ENCODE results near the gene ZNF212.

The ZNF212 gene

GRCh38 chr7:149239345-149240143 lies at the start of gene ZNF212:
Gene ZNF212 (plus strand): TSS chr7:149239651. CDS start chr7:149239779, 128 bp downstream.
- DNase-seq (ENCODE audit: low spot score) = peak; percentile 95

GRCh38 chr7:149191851-149192250 lies 47.6 kb upstream of the ZNF212 start:
- DNase-seq (ENCODE audit: low spot score) = no peak

DNA sequence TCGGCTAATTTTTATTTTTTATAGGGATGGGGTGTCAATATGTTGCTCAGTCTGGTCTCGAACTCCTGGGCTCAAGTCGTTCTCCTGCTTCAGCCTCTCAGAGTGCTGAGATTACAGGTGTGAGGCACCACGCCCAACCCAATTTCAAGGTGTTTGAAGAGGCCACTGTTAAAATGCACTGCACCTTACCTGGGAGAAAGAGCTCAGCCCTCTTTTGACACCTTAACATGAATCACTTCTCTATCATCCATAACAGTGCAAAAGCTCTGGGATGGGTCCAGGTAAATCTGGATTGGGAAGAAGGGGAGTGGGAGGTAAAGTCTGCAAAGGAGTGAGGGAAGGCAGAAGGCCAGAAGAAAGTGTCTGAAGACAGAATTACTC lies 44.7 kb upstream of the ZNF212 start:
- DNase-seq (ENCODE audit: low spot score) = no peak

DNA sequence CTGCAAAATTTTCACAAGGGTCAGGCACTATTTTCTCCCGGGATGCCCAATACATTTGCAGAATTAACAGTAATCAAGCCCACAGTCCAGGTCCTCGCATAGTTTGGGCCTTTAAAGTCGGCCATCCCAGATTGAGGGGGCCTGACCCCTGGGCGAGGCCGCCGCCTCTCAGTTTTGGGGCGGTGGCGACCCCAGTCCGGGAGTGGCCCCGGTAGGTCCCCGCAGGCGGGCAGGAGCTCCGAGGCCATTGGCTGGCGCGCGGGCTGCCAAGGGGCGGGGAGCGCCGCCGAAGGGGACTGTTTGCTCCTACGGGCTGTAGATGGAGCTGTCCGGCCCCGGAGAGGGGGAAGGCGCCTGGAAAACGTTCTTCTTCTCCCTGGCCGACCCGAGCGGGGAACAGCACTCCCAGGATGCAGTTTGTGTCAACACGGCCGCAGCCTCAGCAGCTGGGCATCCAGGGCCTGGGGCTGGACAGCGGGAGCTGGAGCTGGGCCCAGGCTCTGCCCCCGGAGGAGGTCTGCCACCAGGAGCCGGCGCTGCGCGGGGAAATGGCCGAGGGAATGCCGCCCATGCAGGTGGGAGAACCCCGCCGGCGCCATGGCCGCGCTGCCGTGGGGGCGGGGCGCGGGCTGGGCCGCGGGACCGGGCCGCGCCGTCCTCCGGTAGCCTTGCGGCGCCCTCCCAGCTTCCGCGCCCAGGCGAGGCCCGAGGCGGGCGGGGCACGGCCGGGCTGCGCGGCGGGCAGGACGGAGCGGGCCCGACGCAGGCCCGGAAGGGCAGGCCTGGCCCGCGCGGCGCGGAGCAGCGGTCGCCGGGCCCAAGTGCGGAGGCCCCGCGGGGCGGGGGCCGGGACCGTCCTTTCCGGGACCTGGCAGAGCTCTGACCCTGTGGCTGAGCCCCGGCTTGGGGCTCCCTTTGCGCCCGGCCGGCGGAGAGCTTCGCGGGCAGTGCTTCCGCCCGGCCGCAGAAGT lies 44.0 kb upstream of the ZNF212 start, which contains the start of gene ZNF282:
ZNF282 (plus strand) TSS at position 367 of the 971 bp plus-strand sequence; CDS start at position 411, 44 bp downstream.
- peak; percentile 92 for DNase-seq (ENCODE audit: low spot score)

GRCh38 chr7:149196151-149196704 lies 43.2 kb upstream of the ZNF212 start:
- peak; percentile 13 for DNase-seq (ENCODE audit: low spot score)

GRCh38 chr7:149196705-149197171 lies 42.7 kb upstream of the ZNF212 start:
- DNase-seq (ENCODE audit: low spot score) = peak; percentile 45

GRCh38 chr7:149197675-149198074 lies 41.8 kb upstream of the ZNF212 start:
- no peak for DNase-seq (ENCODE audit: low spot score)

GRCh38 chr7:149198161-149198816 lies 41.2 kb upstream of the ZNF212 start:
- DNase-seq (ENCODE audit: low spot score) = no peak

- DNase-seq (ENCODE audit: low spot score) = no peak
These were observed 40.0 kb upstream of the ZNF212 start for GRCh38 chr7:149199234-149199995.

GRCh38 chr7:149202831-149203231 lies 36.6 kb upstream of the ZNF212 start:
- peak; percentile 48 for DNase-seq (ENCODE audit: low spot score)

- no peak for DNase-seq (ENCODE audit: low spot score)
These were observed 33.6 kb upstream of the ZNF212 start for GRCh38 chr7:149205690-149206381.

DNA sequence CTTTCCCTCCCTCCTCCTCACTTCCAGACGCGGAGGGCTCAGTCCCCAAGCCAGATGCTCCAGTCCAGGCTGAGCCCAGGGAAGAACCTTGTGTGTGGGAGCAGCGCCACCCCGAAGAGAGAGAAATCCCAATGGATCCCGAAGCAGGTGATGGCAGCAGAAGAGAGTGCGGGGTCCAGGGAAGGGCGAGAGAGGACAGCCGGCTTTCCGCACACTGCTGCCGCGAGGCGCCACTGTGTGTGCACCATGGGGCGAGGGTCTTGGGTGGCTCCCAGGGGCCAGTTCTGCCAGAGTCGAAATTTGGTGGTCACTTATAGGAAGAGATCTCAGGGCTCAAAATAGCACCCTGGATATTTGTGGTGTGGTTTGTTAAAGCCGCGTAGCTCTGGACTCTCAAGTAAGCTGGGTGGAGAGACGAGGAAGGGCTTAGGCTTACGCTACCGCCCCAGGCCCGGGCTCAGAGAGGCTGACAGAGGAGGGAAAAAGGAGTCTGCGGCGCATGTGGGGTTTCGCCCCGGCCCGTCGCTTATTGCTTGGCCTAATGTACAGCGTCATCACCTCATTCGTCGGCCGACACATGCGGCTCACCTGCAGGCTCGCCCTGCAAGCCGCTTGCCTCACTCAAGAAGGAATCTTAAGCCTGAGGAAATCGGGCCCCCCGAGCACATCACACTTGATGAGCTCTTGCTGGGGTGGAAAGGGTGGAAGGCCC lies 32.0 kb upstream of the ZNF212 start:
- no peak for DNase-seq (ENCODE audit: low spot score)

GRCh38 chr7:149209518-149210269 lies 29.8 kb upstream of the ZNF212 start:
- peak; percentile 76 for DNase-seq (ENCODE audit: low spot score)

GRCh38 chr7:149210551-149210950 lies 28.9 kb upstream of the ZNF212 start:
- no peak for DNase-seq (ENCODE audit: low spot score)

DNA sequence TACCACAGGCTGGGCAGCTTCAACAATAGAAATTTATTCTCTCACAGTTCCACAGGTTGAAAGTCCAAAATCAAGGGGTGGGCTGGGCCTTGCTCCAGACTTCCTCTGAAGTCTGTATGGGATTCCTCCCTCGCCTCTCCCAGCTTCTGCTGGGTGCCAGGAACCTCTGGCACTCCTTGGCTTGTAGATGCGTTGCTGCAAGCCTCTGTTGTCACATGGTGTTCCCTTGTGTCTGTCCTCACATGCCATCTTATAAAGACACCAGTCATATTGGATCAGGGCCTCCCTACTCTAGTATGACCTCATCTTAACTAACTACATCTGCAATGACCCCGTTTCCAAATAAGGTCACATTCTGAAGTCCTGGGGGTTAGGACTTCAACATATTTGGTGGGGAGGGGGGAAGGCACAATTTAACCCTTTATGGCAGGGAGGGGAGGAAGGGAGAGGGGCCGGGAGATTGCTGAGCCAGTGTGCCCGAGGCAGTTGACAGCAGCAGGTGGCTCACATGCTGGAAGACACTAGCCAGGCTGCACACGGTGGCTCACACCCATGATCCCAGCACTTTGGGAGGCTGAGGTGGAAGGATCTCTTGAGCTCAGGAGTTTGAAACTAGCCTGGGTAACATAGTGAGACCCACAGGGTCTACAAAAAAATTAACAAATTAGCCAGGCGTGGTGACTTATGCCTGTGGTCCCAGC lies 25.3 kb upstream of the ZNF212 start:
- no peak for DNase-seq (ENCODE audit: low spot score)

DNA sequence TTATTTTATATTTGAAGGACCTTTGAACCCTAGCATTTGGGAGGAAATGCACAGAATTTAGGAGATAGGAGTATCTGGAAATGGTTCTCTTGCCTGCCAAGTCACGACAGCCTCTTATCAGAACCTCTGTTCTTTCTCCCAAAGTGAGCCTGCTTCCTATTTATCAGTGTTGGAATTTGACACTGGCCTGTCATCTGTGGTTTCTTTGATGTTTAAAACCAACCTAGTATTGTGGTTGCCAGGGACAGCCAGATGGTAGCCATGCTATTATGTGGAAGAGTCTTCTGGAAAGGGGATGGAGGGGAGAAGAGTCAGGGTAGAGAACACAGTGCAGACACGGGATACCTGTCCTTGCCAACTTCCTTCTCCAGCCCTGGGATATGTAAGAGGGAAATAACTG lies 23.0 kb upstream of the ZNF212 start:
- no peak for DNase-seq (ENCODE audit: low spot score)

DNA sequence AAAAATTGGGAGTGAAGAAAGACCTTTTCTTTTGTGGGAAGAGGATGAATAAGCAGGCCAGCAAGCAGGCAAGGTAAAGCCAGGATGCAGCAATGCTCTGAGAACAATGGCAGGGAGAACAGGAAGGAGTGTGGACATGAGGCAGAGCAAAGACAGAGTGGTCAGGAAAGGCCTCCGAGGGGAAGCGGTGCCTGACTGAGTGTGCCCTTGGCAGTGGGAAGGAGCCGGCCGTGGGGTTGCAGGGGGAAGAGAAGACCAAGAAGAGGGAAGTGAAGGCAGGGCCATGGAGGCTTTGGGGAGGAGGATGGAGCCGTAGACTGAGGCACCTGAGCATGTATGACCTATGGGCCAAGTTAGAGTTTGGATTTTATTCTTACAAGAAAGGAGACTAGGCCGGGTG lies 21.9 kb upstream of the ZNF212 start:
- DNase-seq (ENCODE audit: low spot score) = no peak
